ENCODE results near the gene DUOX1.

DNA sequence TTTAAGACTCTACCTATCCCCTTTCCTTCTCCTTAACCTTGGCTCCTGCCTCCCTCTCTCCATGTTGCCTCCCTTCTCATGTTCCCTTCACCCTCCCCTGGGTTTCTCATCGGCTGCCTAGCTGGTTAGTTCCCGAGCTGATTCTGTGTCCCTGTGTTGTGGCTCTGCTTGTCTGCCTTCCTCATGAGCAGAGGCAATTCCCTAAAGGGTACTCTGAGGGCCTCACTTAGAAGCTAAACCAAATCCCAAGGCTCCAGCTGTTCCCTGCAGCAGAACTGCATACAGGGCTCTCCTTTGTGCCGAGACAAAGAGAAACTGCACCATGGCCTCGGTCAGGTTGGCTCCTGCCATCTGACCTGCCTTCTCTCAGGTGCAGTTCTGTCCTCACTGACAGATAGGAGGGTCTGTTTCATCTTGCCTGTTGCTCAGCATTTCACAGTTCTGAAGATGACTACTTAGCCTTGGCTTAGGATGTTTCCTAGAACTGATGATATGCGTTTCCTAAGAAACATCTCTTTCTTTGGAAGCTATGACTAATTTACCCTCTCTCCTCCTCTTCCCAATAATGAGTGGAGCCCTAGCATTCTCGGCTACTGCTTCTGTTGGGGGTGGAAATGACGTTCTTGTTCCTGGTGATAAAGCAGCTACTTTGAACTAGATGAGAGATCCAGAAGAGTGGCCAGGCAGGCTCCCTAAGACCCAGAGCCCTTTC, 27.1 kb downstream of the DUOX1 start:
- TF ChIP-seq, protein P1, sequence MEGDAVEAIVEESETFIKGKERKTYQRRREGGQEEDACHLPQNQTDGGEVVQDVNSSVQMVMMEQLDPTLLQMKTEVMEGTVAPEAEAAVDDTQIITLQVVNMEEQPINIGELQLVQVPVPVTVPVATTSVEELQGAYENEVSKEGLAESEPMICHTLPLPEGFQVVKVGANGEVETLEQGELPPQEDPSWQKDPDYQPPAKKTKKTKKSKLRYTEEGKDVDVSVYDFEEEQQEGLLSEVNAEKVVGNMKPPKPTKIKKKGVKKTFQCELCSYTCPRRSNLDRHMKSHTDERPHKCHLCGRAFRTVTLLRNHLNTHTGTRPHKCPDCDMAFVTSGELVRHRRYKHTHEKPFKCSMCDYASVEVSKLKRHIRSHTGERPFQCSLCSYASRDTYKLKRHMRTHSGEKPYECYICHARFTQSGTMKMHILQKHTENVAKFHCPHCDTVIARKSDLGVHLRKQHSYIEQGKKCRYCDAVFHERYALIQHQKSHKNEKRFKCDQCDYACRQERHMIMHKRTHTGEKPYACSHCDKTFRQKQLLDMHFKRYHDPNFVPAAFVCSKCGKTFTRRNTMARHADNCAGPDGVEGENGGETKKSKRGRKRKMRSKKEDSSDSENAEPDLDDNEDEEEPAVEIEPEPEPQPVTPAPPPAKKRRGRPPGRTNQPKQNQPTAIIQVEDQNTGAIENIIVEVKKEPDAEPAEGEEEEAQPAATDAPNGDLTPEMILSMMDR (conservative IDR thresholded peaks at IDR 0.05; ENCODE audit: low read length): no peak
- TF ChIP-seq EZH2phosphoT487 (IDR thresholded peaks at IDR 0.05; ENCODE audit: borderline replicate concordance): no peak
